GM12872 (cell line): ENCODE results near the gene POLR3C.

Experiments
- CTCF ChIP-seq: IDR thresholded peaks from 3 replicates; pipeline ENCODE4 v1.5.1; 2011; ENCODE audit warnings: low read depth, mild to moderate bottlenecking, low read length, moderate library complexity; ENCODE audit not compliant: insufficient read depth

POLR3C gene

GRCh38 chr1:145786271-145786670 lies 37.7 kb upstream of the POLR3C start:
- TF ChIP-seq CTCF: no peak

DNA sequence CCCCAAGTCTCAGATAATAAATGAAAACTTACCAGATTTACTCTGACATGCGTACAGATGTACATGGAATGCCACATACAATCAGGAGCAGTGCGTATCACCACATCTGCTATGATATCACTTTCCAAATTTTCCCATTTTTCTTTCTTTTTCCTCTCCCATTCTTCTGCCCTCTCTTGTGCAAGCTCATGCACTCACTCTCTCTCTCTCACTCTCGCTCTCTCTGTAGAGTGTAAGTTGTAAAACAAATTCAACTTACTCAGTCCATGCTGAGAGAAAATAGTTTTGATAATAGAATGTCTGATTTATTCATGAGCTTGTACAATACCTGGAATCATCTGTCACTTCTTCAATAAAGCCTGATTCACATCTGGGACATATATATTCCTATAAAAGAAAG lies 35.4 kb upstream of the POLR3C start:
- no peak for TF ChIP-seq CTCF

DNA sequence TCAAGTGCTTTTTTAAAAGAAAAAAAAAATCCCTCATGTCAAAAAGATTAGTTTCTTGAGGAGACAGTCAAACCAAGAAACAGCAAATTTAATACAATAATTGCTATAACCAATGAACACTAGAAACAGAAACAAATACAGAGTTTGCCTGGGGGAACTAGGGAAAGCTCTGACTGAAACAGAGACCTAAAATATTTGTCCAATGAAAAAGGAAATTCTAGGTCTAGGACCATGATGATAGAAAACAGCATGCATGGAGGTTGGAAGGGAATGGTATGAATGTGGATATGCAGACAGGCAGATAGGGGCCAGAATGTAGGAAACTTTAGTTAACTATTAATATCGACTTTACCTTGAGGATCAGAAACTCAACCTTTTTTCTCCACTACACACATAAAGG lies 31.5 kb upstream of the POLR3C start:
- no peak for TF ChIP-seq CTCF

DNA sequence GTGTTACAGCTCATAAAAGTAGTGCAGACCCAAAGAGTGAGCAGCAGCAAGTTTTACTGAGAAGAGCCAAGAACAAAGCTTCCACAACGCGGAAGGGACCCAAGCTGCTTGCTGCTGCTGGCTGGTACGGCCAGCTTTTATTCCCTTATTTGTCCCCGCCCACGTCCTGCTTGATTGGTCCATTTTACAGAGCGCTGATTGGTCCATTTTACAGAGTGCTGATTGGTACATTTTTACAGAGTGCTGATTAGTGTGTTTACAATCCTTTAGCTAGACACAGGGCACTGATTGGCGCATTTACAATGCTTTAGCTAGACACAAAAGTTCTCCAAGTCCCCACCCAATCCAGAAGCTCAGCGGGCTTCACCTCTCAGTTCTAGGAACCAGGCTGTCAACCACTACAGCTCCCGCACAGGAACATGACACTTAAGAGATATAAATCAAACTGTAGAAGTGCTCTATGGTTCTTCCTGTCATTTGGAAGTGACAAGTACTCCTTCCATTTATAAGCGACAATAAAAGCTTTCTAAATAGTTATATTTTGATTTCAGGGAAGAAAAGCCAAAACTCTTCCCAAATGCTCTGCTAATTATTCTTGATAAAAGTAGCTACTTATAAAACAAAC lies 28.6 kb upstream of the POLR3C start:
- no peak for TF ChIP-seq CTCF

- TF ChIP-seq CTCF: no peak
These were observed 27.2 kb upstream of the POLR3C start for GRCh38 chr1:145796753-145797152.

DNA sequence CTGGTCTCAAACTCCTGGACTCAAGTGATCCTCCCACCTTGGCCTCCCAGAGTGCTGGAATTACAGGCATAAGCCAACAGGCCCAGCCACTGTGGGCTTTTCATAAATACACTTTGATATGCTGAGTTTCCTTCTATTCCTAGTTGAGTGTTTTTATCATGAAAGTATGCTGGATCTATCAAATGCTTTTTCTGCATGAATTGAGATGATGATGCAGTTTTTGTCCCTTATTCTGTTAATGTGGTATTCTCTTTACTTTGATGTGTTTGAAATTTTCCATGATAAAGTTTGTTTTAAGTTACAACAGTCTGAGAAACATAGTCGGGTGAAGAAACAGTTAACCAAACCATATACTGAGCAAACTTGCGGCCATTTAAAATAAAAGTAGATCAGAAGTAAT lies 24.2 kb upstream of the POLR3C start:
- no peak for TF ChIP-seq CTCF

- TF ChIP-seq CTCF: no peak
These were observed 19.6 kb upstream of the POLR3C start for GRCh38 chr1:145804235-145805045.
